HG03439 (cell line): ENCODE data around the gene ASTL.
"Not testable (repeated sequence)": the region's sequence is repeated elsewhere in the genome, so short reads cannot be mapped to it uniquely, and the experiment has no call there.

Experiments used
- ATAC-seq: cut with Tn5 transposase; IDR thresholded peaks from one replicate; pipeline ENCODE4 v1.9.1; 2021; ENCODE audit warnings: mild to moderate bottlenecking, moderate library complexity; ENCODE audit not compliant: unreplicated experiment

The ASTL gene

GRCh38 chr2:96099861-96100798, 38.2 kb downstream of the ASTL start:
- no peak for ATAC-seq

DNA sequence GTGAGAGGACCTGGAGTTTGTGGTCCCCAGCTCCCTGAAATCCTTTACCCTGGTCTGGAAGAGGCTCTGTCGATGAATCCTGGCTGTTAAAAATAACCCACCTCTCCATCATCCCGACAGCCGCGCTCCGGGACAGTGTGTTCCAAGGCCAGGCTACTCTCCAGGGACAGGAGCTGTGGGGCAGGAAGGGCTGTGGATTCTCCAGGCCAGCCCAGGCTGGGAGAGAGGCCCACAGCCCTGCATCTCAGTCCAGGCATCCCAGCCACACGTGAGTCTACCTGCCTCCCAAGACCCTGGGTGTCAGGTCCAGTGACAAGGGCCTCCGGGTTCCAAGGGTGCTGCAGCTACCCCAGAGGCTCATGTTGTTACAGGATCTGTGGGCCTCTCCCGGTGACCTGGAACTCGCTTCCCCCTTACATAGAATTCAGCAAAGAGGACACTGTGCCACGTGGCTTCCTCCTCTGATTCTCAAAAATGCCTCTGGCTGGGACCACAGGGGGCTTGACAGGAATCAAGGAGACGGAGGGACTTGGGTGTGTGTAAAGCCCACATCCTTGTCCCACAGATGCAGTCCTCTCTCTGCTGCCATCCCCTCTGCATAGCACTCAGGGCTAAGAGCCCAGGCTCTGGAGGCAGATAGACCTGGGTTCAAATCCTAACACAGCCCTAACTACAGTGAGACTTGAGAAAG, 39.3 kb downstream of the ASTL start:
- ATAC-seq, result no peak

DNA sequence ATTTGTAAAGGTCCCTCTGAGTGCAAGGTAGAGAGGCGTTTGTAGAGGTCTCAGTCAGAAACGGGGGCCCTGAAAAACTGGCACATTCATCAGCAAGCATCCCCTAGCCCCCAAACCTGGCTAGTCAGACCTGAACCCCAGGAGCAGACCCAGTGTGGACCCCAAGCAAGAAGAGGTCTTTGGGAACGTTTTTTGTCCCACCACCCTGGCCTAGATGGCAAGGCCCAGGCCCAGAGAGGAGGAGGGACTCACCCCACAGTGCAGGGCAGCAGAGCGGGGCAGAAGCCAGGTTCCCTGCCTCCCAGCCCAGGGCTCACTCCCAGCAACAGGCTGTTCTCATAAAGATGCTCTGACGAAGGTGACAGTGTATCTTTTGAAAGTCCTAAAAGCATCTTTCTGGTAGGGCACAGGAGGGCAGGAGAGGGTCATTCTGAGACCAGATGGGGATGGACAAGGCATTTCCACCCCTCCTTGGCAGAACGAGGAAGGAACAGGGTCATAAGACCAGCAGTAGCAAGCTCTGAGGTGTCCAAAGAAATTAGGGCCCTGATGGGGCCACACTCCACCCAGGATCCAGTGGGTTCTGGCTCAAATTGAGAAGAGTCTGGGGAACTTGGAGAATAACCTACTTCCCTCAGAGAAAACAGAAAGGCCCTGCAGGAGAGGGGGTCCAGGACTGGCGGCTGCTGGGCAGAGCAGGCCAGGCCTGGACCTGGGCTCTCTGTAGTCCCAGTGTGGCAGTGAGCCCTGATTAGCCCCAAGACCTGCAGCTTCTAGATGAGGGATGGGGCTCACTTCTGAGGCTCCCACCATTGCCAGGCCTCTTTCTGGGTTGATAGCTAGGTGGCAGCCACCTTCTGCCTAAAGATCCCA, 40.1 kb downstream of the ASTL start:
- ATAC-seq, result no peak

DNA sequence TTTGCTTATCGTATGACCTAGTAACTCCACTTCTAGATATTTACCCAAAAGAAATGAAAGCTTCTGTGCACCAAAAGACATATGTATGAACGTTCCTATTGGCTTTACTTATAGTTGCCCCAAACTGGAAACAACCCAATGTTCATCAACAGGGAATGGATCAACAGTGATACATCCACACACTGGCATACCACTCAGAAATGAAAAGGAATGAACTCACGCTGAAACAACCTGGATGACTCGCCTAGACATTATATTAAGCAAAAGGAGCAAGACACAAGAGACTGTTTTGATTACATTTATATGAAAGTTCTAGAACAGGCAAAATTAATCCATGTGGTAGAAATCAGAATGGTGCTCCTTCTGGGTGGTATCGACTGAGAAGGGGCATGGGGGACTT, 40.9 kb downstream of the ASTL start:
- ATAC-seq, result no peak

DNA sequence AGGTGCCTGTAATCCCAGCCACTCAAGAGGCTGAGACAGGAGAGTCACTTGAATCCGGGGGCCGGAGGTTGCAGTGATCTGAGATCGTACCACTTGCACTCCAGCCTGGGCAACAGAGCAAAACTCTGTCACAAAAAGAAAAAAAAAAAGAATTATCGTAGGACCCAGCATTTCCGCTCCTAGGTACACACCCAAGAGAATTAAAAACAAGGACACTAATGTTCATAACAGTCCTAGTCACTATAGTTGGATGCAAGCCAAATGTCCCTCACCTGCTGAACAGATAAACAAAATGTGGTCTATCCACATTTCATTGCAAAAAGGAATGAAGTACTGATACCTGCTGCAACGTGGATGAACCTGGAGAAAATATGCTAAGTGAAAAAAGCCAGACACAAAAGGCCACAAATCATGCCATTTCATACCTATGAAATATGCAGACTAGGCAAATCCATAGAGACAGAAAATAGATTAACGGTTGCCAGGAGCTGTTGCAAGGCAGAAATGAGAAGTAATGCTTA, 43.1 kb downstream of the ASTL start:
- ATAC-seq, result no peak

- no peak for ATAC-seq
Measured at GRCh38 chr2:96093528-96093927, 44.8 kb downstream of the ASTL start.

GRCh38 chr2:96092951-96093350, 45.4 kb downstream of the ASTL start:
- ATAC-seq, result no peak

GRCh38 chr2:96092573-96092877, 45.8 kb downstream of the ASTL start:
- no peak for ATAC-seq

DNA sequence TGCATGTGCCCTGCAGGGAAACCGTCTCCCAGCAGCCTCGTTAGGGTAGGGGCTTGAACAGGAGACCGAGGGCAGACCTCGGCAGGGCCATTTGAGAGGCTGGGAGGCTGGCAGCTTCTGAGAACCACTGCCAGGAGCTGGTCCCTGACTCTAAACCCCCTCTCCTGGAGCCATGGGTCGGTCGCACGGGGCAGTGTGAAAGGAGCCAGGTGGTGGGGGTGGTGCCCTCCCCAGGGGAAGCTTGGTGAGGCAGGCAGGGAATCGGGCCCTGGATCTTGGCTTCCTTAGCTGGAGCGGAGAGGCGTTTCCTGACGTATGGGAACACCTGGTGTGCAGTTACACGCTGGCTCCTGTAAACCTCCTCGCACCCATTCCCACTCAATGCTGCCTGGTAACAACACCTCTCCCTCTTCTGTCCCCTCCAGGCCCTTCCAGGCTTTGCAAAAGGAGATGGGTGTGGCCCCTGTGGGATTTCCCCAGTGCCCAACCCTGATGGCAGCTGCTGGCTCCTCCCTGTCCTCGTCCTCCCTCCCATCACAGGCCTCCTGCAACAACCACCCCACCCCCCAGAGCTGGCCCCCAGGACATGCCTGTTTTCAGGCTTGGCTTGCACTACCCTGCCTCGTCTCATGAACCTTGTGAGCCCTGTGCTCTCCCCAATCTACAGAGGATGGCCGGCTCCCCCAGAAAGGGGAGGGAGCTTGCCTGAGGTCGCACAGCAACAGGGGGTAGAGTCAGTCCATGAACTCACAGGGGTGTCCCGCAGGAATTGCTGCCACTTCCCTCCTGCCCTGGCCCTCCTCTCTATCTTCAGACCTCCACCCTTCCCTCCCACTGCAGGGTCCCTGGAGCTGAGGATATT, 46.4 kb downstream of the ASTL start:
- no peak for ATAC-seq

GRCh38 chr2:96091141-96091710, 47.1 kb downstream of the ASTL start:
- ATAC-seq, result no peak

DNA sequence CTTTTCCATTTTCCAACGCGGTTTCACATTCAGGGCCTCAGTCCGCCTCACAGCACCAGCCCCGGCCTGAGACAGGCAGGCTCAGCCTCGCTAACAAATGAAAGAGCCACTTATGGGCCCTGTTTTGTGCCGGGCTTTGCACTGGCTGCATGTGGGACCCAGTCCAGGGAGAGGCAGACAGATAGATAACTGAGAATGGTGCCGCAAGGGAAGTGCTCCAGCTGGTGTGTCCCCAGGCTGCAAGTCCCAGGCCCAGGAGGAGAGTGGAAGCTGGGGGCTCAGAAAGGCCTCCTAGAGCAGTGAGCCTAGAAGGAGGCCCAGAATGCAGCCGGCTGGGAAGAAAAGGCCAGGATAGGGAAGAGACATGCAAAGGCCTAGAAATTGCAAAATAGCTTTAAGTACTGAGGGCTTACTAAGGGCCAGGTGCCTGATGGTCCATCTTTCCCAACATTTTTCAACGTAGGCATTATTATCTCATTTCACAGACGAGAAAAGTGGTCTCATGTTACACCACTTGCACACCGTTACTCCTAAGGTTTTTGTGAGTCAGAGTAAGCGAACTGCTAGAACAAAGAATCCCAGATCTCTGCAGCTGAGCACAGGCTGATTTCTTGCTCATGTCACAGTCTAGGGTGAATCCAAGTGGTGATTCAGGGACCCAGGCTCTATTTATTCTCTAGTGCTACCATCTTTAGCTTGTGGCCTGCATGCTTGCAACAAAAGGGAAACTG, 47.9 kb downstream of the ASTL start:
- ATAC-seq, result no peak

DNA sequence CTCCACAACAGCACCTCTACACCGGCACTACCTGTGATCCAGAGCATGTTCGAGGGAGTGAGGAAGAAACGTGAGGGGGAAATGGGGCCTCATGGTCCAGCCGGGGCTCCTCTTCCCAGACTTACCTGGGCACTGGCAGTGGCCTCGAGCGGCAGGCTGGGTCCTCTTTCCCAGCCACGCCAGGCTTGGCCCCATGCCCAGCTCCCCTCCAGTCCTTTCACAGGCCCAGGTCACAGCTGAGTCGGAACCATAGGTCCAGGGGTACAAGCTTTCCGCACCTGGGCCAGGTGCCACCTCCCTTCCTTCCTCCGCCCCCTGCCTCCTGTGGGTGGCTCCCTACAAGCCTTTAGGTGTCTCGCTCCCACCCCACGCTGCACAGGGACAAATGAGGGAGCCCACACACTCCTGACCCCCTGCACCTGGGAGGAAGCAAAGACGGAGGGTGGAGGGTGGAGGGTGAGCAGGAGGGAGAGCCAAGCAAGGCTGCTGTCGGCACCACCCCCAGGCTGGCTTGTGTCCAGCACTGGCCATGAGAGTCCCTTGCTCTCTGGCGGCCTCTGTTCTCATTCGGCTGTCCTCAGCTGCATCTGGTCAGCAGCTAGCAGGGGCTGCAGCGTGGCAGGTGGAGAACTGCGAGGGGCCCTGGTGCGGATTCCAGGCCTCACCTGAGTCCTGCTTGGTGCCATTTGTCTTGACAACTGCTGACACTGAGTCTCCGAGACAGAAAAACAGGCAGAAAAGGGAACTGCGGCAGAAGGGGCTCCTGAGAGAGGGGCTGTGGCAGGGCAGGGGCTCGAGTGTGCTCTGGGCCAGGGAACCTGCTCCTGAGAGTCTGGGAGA, 48.7 kb downstream of the ASTL start:
- ATAC-seq, result no peak

DNA sequence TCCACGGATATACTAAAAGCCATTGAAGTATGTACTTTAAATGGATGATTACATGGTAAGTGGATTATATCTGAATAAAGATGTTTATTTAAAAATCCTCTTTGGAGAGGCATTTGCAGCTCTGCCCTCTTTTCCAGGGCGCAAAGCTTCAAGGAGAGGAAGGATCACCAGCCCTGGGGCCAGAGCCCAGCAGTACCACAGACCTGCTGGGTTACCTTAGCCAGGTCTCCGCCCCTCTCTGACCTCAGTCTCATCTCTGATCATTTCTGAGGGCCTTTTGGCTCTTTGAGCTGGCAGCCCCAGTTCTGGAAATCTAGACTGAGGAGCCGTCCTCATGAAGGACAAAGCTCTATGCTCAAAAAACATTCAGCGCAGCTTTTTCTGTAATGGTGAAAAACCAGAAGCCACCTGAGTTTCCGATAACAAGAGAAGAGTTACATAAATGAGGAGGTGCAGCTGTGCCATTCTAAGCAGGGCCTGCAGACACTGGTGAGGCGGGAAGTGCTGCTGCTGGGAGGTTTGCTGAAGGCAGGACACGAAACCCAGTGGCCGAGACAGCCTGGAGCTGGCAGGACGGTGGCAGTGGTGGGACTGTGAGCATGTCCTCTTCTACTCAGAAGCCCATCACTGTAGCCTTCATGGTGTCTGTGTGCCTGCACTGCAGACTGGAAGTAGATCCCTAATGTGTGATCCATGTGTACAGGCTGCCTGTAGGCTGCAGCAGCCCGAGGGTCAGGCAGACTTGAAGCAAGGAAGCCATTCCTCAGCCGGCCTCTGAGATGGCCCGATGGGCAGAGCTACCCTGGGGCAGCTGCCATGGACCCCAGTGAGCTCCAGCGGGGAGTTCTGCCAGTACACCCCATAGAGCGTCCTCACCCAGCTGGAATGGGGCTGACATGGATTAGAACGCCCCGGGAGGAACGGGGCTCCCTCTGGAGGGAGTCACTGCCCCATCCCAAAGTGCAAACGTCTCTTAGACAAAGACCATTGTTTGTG, 49.7 kb downstream of the ASTL start:
- no peak for ATAC-seq

DNA sequence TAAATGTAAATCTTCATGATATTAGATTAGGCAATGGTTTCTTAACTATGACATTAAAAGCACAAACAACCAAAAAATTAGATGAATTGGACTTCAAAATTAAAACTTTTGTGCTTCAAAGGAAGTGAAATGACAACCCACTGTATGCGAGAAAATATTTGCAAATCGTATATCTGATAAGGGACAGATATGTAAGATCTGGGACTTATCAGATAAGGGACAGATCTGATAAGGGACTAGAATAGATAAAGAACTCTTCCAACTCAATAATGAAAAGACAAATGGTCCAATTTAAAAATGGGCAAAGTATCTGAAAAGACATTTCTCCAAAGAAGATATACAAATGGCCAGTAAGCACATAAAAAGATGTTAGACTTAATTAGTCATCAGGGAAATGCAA, 51.2 kb downstream of the ASTL start:
- ATAC-seq, result no peak

- ATAC-seq, result no peak
Measured at GRCh38 chr2:96085541-96086355, 52.6 kb downstream of the ASTL start.

DNA sequence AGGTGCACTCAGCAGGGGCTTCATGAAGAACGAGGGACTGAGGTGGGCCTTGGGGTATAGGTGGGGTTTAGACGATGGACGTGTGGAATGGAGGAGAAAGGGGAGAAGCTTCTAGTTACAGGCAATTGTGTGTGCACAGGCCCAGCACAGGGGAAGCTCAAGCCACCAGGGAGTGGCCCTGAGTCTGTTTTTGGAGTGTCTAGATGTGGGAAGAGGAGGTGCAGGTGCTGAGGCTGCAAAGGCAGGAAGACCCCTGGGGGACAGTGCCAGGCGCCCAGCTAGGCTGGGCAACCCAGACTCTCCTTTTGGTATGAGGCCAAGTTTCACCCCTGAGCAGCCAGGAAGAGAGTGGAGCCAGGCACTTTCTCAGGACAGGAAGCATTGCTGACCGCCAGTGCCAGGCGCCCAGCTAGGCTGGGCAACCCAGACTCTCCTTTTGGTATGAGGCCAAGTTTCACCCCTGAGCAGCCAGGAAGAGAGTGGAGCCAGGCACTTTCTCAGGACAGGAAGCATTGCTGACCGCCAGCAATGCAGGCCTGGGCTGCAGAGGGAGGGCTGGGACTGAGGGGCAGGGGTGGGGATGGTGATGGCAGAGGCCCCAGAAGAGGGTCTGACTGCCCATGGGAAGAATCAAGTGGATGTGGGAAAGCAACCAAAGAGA, 53.3 kb downstream of the ASTL start:
- not testable (repeated sequence) for ATAC-seq
